IPS-NIHi7 (cell line): ENCODE measurements around the gene TERB2.
"Not testable (repeated sequence)": the region's sequence is repeated elsewhere in the genome, so short reads cannot be mapped to it uniquely, and the experiment has no call there.

ENCODE experiments used
- DNase-seq: peaks from one replicate; pipeline ENCODE4 v3.0.0; 2012; ENCODE audit warnings: mixed read lengths; ENCODE audit errors: extremely low spot score

TERB2 gene

GRCh38 chr15:45003731-45004410 lies 47.4 kb downstream of the TERB2 start:
- not testable (repeated sequence) for DNase-seq

GRCh38 chr15:45004590-45005175 lies 48.2 kb downstream of the TERB2 start:
- not testable (repeated sequence) for DNase-seq

- DNase-seq: no peak
Observed at GRCh38 chr15:45009046-45009445, 52.6 kb downstream of the TERB2 start.

GRCh38 chr15:45015114-45015513 lies 58.6 kb downstream of the TERB2 start:
- not testable (repeated sequence) for DNase-seq

GRCh38 chr15:45020222-45020900 lies 63.9 kb downstream of the TERB2 start:
- not testable (repeated sequence) for DNase-seq

GRCh38 chr15:45020901-45021259 lies 64.4 kb downstream of the TERB2 start:
- not testable (repeated sequence) for DNase-seq

- DNase-seq: no peak
Observed at GRCh38 chr15:45021348-45021747, 64.9 kb downstream of the TERB2 start.

- DNase-seq: peak; percentile 100
Observed at GRCh38 chr15:45022871-45023658, 66.6 kb downstream of the TERB2 start, which contains the start of gene SORD. SORD (plus strand) TSS chr15:45023195; CDS start chr15:45023284, 89 bp downstream.

- peak; percentile 14 for DNase-seq
Observed at GRCh38 chr15:45023659-45024225, 67.3 kb downstream of the TERB2 start.

GRCh38 chr15:45024649-45025048 lies 68.2 kb downstream of the TERB2 start:
- DNase-seq: not testable (repeated sequence)

- not testable (repeated sequence) for DNase-seq
Observed at GRCh38 chr15:45025627-45026026, 69.1 kb downstream of the TERB2 start.

- DNase-seq: no peak
Observed at GRCh38 chr15:45026651-45027190, 70.2 kb downstream of the TERB2 start.

GRCh38 chr15:45027220-45027619 lies 70.7 kb downstream of the TERB2 start:
- no peak for DNase-seq
